ENCODE data around the gene ELMO1. TPM values are rescaled to one million over a fixed set of nuclear protein-coding genes. Genes with fewer than 3 reads are reported as not detected.

Gene ELMO1
- total RNA-seq, 1 donor from 2014 or later = 132 TPM

- CTCF ChIA-PET = no interaction called here
These were observed 542.8 kb downstream of the ELMO1 start for GRCh38 chr7:36905841-36906240.

GRCh38 chr7:36904802-36905201 is 543.9 kb downstream of the ELMO1 start:
- Mint-ChIP-seq H3K27ac (no peak overlapping the region), H3K4me1 (no peaks in the 10 kb centered on the region), H3K4me3 (no peak overlapping the region), H3K27me3 (no peaks in the 10 kb centered on the region), H3K36me3 (ENCODE audit: low read depth) (peaks cover 56% of the 10 kb centered on the region), H3K9me3 (no peaks in the 10 kb centered on the region)
- intact Hi-C loops (cut with micrococcal nuclease) = no loop called here
- DNase-seq (no peak), ATAC-seq (ENCODE audit: low read depth) (no peak)
- ChIA-PET CTCF (no interaction called here), POLR2A (no interaction called here)
- TF ChIP-seq CTCF (IDR thresholded peaks at IDR 0.05) = no peak

More at GRCh38 chr7:36905841-36906240, 542.8 kb downstream of the ELMO1 start:
- ATAC-seq (ENCODE audit: low read depth) (no peak), DNase-seq (no peak)
- H3K27me3 Mint-ChIP-seq = no peaks in the 10 kb centered on the region
- H3K27ac Mint-ChIP-seq = no peak overlapping the region
- POLR2A ChIA-PET = no interaction called here
- no peaks in the 10 kb centered on the region for H3K9me3 Mint-ChIP-seq
- no peak for TF ChIP-seq CTCF (IDR thresholded peaks at IDR 0.05)
- no peak overlapping the region for H3K4me3 Mint-ChIP-seq
- intact Hi-C loops (cut with micrococcal nuclease) = no loop called here
- peaks cover 60% of the 10 kb centered on the region for H3K36me3 Mint-ChIP-seq (ENCODE audit: low read depth)
- H3K4me1 Mint-ChIP-seq = no peaks in the 10 kb centered on the region

GRCh38 chr7:36904101-36904500 is 544.6 kb downstream of the ELMO1 start:
- Mint-ChIP-seq H3K36me3 (ENCODE audit: low read depth) (peaks cover 54% of the 10 kb centered on the region), H3K4me1 (no peaks in the 10 kb centered on the region), H3K27me3 (no peaks in the 10 kb centered on the region), H3K27ac (no peak overlapping the region), H3K9me3 (no peaks in the 10 kb centered on the region), H3K4me3 (no peak overlapping the region)
- ChIA-PET POLR2A (no interaction called here), CTCF (no interaction called here)
- no peak for DNase-seq
- no peak for ATAC-seq (ENCODE audit: low read depth)
- TF ChIP-seq CTCF (IDR thresholded peaks at IDR 0.05) = no peak
- intact Hi-C loops (cut with micrococcal nuclease) = no loop called here

- TF ChIP-seq CTCF (IDR thresholded peaks at IDR 0.05) = no peak
- ATAC-seq (ENCODE audit: low read depth) (no peak), DNase-seq (no peak)
- no peak overlapping the region for H3K4me3 Mint-ChIP-seq
- H3K9me3 Mint-ChIP-seq = no peaks in the 10 kb centered on the region
- H3K36me3 Mint-ChIP-seq (ENCODE audit: low read depth) = peaks cover 57% of the 10 kb centered on the region
- CTCF ChIA-PET = no interaction called here
- H3K27me3 Mint-ChIP-seq = no peaks in the 10 kb centered on the region
- POLR2A ChIA-PET = no interaction called here
- intact Hi-C loops (cut with micrococcal nuclease) = no loop called here
- H3K4me1 Mint-ChIP-seq = no peaks in the 10 kb centered on the region
- no peak overlapping the region for H3K27ac Mint-ChIP-seq
These were observed 547.5 kb downstream of the ELMO1 start for GRCh38 chr7:36900988-36901710.

- intact Hi-C loops (cut with micrococcal nuclease) = no loop called here
- ChIA-PET CTCF (no interaction called here), POLR2A (no interaction called here)
- DNase-seq = no peak
- Mint-ChIP-seq H3K27me3 (no peaks in the 10 kb centered on the region), H3K27ac (no peak overlapping the region), H3K4me1 (no peaks in the 10 kb centered on the region), H3K36me3 (ENCODE audit: low read depth) (peaks cover 56% of the 10 kb centered on the region), H3K4me3 (no peak overlapping the region), H3K9me3 (no peaks in the 10 kb centered on the region)
- TF ChIP-seq CTCF (IDR thresholded peaks at IDR 0.05) = no peak
- ATAC-seq (ENCODE audit: low read depth) = no peak
These were observed 550.5 kb downstream of the ELMO1 start for GRCh38 chr7:36898186-36898585.

All from activated B cell treated with CpG ODN at 0.5 μM for 24 hours (primary cell).